ENCODE results near the gene GNG10.
A peak's percentile ranks its signal among the peaks of the same experiment; 100 is the strongest.
"Not testable (repeated sequence)": the region's sequence is repeated elsewhere in the genome, so short reads cannot be mapped to it uniquely, and the experiment has no call there.

The GNG10 gene

DNA sequence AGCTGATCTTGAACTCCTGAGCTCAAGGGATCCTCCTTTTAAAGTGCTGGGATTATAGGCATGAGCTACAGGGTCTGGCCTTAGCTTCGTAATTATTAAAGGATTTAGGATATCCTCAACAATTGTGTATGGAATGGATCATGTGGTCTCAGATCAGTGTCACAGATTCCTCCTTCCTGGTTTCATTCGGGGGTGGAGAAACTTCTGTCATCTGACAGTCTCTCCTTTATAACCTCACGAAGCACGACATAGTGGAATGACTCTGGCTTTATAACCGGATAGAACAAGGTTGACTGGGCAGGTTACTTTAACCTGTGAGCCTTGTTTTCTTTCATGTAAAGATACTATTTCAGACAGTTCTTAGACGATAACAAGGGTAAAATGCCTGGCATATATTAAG, 4.4 kb upstream of the GNG10 start:
- no peak for DNase-seq

DNA sequence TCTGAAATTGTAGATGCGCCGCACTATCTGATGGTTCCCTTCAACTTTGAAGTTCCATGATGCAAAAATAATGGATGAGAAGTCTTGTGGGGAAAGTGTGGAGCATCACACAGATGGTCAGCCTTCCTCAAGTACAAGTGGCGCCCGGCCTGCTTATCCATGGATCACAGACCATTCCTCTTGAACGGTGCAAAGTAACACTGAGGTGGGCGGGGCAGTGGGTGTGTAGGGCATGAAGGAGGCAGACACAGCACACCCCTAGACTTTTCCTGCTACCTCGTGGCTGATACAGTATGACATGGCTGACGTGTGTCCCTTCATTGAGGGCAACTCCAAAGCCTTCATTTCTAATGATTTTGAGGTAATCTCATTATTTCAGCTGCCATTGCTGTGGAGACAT, 2.5 kb upstream of the GNG10 start:
- DNase-seq: no peak

DNA sequence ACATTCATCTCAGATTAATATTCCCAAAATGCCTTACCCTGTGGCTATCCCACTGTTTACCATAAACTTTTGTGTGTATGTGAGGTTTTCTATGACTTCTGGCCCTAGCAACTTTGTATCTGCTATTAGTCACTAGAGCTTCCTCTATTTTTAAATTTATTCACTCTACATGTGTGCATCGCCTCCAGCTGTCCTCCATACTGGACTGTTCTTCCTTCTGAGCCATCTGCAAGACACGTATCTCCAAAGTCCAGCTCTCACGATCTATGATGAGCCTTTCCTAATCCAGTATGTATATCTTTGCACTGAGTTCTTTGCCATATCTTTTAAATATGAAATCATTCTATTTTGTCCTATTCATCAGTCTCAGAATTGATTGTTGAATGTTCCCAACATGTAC, 1.7 kb upstream of the GNG10 start:
- DNase-seq: no peak

DNA sequence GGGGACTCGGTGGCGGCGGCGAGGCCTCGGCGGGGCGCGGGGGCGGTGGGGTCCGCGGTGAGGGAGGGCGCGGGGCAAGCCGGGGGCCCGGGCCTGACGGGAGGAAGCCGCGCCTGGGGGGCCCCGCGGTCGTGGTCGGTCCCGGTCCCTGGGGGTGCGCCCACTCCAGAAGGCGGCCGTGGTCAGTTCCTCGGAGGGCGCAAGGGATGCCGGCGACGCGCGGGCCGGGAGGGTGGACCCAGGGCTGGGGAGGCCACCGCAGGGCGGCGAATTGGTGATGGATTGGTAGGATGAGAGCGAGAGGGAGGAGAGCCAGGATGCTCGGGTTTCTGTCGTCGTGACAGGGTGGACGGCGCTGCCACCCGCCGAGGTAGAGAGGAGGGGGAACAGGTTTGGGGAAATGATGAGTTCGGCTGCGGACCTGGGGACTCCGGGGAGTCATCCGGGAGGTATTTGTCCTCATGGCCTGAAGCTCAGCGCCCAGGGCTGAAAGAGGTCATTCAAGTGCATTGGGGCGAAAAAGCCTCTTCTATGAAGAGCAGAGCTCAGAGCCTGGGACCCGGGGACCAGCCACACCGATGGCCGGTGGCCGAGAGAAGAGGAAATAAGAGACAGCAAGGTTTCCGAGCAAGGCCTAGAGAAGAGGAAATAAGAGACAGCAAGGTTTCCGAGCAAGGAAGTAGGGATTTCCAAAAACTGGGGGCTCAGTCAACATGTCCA, 557 bp downstream of the GNG10 start:
- DNase-seq: peak; percentile 75

DNA sequence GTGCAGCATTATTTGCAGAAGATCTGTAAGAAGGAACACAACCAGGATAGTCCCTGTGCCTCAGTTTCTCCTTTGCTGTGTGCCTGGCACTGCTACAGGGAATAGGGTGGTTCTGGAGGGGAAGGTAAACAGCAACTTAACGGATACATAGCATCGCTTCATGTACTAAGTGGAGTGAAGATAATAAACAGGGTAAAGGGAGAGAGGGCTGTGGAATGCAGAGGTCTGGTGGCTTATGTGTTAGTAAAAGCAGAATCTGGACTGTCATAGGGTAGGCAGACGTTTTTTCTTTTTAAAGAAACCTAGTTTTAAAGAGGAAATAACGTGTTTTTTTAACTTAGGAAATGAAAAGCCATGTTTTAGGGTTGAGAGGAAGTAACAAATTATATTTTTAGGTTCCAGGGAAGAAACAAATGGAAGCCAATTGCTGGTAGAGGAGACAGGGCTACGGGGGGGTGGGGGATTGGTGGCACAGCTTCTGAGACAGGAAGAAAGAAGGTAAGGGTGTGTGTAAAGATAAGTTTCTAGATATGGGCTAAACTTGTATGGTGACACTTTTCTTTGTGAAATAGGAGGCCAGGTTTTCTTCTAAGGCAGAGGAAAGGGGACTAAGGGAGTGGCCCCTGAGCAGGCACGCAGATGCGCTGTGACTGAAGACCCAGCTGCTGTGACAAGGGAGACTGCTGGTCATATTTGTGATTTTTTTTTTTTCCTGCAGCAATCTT, 1.3 kb downstream of the GNG10 start:
- DNase-seq: no peak

DNA sequence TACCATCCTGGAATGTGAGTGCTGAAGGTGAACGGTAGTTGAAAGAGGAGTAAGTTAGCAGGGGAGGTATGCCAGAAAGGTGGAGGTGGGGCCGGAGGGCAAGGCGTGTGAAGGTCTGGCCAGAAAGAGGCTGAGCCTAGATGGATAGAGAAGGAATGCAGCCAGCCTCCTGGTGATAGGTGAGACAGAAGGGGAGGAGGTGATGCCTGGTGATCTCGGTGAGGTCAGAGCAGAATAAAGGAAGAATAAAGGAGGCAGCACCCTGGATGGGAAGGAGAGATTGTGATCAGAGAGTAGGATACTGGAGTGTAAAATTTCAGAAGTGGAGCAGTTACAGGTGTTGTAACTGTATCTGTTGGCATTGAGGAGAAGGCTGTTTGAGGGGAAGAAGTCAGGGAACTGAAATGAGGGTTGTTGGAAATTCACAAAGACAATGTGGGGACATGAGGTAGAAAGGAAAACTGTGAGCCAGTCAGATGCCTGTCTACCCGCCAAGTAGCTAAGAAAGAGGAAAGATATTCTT, 2.0 kb downstream of the GNG10 start:
- DNase-seq: no peak

DNA sequence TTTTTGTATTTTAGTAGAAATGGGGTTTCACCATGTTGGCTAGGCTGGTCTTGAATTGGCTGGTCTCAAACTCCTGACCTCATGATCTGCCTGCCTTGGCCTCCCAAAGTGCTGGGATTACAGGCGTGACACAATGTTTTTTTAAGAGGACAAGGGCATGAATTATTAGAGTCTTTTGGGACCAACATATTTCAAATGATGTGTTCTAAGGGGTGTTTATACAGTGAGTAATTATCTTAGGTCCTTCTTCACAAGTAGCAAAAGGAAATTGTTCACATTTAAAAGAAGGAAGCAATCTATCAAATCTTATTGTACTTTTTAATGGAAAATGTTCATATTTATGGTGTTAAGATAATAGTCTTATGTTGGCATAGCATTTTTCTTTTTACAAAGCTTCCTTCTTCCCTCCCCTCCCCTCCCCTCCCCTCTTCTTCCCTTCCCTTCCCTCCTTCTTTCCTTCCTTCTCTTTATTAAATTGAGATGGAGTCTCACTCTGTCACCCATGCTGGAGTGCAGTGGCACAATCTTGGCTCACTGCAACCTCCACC, 6.7 kb downstream of the GNG10 start:
- DNase-seq: no peak

DNA sequence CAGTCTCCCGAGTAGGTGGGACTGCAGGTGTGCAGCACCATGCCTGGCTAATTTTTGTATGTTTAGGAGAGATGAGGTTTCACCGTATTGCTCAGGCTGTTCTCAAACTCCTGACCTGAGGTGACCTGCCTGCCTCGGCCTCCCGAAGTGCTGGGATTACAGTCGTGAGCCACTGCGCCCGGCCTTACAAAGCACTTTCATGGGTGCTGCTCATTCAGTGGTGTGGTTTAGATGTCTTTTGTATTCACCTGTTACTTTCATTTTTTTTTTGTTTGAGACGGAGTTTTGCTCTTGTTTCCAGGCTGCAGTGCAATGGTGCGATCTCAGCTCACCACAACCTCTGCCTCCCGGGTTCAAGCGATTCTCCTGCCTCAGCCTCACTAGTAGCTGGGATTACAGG, 7.2 kb downstream of the GNG10 start:
- DNase-seq: not testable (repeated sequence)

DNA sequence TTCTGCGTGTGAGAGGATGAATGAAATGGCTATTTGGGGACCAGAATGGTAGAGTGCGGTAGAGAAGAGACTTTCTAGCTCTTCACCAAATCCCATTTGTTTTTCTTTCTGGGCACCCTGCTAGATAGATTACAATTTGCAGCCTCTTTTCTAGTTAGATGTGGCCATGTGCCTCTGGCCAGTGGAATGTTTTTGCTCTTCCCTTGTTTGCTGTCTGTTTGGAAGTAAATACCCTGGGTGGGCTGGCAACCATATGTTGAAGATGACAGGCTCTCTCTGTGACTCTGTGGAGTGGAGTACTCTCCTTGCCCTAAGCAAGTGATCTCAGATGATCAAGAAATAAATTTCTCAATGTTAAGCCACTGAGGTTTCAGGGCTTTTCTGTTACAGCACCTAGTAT, 12.9 kb downstream of the GNG10 start:
- no peak for DNase-seq

DNA sequence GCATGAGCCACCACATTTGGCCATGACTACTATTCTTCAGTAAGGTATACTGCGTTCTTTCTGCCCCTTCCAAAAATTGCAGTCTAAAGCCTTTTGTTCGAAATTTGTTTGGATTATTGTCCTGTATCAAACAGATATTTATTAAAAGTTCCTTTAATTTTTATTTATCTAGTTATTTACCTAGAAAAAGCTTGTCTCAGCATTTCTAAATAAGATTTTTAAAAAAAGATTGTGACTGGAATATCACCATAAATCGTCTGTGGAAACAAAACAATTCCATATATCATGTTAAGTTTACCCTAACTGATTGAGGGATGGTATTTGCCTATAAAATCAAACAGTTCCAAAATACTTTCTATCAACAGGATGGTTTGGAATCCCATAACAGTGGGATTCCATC, 14.7 kb downstream of the GNG10 start:
- DNase-seq: no peak

DNA sequence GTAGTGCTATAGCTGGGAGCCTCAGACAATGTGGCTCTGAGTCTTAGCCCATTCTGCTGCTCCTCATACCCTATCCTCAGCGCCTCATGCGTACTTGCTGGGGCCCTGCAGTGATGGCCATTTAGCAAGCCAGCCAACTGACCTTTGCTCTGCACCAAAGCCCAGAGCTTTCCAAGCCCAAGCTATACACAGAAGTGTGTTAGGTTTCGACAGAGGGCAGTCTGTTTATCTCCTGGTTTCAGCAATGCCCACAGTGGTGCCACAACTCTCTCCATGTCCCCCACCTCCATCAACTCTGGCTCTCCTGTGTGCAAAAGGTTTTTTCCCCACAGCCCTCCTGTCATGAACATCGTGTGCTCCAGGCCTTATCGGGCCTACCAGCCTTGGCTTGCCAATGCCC, 16.9 kb downstream of the GNG10 start:
- DNase-seq: no peak

DNA sequence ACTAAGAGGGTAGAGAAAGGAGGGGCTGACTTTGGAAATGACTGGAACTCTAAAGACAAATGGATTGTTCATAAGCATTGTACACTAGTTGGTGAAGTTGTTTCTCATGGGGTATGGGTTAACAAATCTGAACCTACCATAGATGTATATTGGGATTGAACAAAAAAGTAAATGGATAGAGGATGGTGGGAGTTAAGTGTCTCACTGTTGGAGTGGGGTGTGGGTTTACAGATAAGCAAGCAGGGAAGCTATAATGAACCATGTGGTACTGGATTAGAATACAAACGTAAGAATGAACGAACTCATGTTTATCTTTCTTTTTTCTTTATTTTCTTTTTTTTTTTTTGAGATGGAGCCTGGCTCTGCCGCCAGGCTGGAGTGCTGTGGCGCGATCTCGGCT, 17.8 kb downstream of the GNG10 start:
- DNase-seq: no peak

DNA sequence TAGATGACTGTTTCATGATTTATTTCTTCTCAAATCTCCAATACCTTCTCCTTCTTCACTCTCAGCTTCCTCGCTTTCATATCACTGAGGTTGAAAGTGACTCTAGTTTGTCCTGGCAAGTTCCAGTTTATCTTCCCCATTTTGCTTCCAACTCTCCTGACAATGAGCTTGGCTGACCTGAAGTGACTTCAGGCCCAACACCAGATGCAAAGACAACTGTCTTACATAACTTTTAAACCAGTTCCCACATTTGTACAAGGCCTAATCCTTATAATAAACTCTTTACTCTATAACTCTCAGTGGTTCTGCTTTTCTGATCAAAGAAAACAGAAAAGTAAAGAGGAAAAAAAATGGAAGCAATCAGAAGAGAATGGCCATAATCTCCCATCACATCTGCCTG, 22.0 kb downstream of the GNG10 start:
- DNase-seq: no peak

DNA sequence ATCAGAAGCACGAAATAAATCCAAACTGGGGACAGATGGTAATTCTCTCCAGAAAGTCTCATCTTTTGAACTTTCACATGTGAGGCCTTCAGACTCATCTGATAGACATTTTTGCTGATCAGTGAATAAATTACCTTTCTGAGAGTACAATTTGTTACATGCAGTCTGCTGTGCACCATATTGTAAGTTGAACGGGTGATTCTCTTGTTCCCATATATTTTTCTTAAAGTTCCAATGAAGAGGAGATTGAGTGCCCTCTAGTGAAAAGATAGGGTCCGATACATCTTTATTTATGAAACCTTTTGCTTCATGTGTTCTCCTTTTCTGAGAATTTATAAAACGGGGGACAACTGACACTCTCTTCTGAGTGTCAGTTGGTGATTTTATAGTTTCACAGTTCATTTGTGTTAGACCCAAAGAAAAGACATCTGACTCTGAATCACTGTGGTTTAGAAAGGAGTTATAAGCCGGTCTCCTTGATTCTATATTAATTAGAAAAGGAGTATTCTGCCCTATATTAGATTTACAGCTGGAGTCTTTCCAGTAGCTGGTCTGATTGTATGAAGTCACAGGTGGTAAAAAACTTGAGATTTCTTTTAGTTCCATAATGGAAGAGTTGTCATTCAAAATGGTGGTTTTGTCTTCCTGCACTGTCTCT, 30.4 kb downstream of the GNG10 start:
- no peak for DNase-seq

DNA sequence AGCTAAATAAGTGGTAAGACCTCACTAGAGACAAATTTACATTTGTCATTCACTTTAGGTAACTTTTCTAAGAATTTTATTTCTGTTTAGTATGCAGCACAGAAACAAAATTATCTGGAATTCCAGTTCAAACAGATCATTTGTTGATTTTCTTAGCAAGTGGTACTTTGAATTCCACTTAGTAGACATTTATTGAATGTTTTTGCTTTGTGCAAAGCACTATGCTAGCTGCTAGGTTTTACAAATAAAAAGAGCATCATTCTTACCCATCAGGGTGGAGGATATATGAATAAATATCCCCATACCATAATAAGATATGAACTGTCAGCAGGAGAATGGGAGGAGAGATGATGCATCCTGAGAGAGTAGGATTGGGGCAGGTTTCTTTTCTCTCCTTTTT, 35.4 kb downstream of the GNG10 start:
- DNase-seq: no peak

DNA sequence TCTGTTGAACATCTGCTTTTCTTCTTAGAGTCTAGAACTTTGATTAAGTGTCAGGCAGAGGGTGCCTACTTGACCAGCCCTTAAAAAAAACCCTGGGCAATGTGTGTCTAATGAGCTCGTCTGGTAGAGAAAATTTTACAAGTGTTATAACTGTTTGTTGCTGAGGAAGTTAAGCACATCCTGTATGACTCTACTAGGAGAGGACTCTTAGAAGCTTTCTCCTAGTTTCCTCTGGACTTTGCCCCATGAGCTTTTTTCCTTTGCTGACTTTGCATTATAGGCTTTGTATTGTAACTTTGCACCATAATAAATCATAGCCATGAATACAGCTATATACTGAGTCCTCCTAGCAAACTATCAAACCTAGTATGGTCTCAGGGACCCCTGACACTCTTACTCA, 39.4 kb downstream of the GNG10 start:
- DNase-seq: no peak

DNA sequence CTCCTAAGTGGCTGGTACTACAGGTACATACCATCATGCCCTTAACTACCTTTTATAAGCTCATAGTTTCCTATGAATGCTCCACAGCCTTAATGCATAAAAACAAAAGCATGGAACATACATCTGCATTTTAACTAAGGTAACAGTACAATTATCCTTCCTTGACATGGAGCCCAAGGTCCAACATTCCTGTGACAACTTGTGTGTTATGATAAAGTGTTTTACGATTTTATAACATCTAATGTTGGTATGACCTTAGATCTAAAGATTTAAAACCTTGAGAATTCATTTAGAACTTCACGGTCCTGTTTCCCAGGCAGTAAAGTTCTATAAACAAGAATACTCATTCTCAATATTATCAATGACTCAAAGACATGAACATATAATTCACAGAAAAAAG, 43.1 kb downstream of the GNG10 start:
- no peak for DNase-seq

DNA sequence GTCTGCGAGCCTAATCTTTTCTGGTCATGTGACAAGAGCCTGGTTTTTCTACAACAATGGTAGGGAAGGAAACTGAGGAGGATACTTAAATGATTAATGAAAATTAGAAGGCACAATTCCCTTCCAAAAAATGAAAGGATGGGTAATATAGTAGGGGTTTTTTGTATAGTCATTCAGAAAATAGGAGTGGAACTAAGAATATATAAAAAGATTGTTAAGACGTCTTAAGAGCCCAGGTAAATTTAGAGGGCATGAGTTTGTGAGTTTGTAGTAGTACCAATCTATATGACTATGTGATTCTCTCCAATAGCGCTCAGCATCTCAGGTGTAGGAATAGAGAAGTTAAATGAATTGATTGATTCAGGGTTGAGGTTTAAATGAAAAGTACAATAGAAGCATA, 50.1 kb downstream of the GNG10 start:
- no peak for DNase-seq

DNA sequence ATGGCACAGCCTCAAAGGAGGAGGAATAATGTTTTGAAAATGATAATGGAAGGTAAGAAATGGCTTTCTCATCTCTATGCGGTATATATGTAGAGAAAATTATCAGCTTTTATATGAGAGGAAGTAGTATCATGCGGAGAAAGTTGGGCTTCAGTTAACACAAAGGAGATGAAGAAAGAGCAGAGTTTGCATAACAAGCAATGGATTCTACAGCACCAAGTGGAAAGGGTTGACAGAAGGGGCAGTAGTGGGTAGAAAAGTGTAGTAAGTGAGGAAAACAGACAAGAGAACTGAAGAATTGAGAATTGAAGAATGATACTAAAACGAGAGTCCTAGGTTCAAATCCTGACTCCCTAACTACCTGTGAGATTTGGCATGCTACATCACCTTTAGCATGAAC, 51.0 kb downstream of the GNG10 start:
- no peak for DNase-seq

DNA sequence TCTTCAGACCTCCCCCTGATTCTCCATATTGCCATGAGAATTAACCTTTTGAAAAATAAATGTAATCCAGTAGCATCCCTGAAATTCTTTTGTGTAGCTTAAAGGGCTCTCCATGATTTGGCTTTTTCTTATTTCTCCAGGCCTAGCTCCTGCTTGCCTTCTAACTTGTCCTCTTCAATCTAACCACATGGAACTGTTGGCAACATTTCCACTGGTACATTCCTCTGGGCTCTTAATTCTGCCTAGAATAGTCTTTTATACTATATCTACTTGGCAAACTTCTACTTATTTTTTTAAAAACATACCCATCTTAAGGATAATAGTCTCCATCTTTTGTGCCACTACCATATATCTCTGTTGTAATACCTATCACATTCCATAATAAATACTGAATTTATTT, 54.1 kb downstream of the GNG10 start:
- no peak for DNase-seq

DNA sequence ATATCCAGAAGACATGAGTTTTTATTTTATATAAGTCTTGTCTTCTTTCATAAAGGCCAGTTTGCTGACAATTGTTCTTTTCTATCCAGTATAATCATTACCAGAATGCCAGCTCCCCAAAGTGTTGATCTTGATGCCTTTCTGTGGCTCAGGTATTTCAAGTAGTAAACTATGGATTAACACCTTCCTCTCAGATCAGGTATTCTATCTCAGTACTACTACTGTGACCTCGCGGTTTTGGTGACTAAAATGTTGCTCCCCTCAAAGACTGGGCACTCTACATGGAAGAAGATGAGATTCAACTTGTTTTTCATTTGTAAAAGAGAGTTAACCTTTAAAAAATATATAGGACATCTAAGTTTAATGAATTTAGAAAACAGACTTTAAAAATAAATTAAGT, 58.1 kb downstream of the GNG10 start:
- DNase-seq: no peak
